ENCODE measurements around the gene SEMA5B. TPM values are rescaled to one million over a fixed set of nuclear protein-coding genes. Genes with fewer than 3 reads are reported as not detected.

The SEMA5B gene
- total and polyA plus RNA-seq, 12 donors, result 1.3 to 12.7 (median 7.4) TPM

GRCh38 chr3:123066896-123067688, 39.5 kb upstream of the SEMA5B start, which contains the start of gene PDIA5:
Gene PDIA5, plus strand, starts transcription at chr3:123067025. Its CDS starts 140 bp downstream, at chr3:123067165.
- 0 to 1% methylated on average over 65 to 72 of the region's 72 CpGs for WGBS, 2 donors
- DNase-seq, result peak; percentile 91
- intact Hi-C loops (cut with DNase I), result no loop called here
- ATAC-seq, result peak; percentile 95 to 97 (median 97)
- Histone ChIP-seq H3K36me3 (no peaks in the 10 kb centered on the region), H3K27ac (peak within 1 kb of the TSS in 9 of 10 donors; percentile 69 to 86 (median 79)), H3K4me3 (peak within 1 kb of the TSS; percentile 62 to 99 (median 90)), H3K9me3 (no peaks in the 10 kb centered on the region), H3K4me1 (peaks cover 4 to 49% (median 30%) of the 10 kb centered on the region in 9 donors), H3K27me3 (no peaks in the 10 kb centered on the region)
- TF ChIP-seq CTCF (IDR thresholded peaks at IDR 0.05), result no peak

- no peak for TF ChIP-seq CTCF (IDR thresholded peaks at IDR 0.05)
- Histone ChIP-seq H3K4me1 (peaks cover 0 to 44% (median 24%) of the 10 kb centered on the region in 9 donors), H3K27me3 (no peaks in the 10 kb centered on the region), H3K9me3 (no peaks in the 10 kb centered on the region), H3K36me3 (no peaks in the 10 kb centered on the region), H3K4me3 (peak overlapping the region; percentile 62 to 99 (median 90)), H3K27ac (peak overlapping the region in 8 of 10 donors; percentile 10 to 86 (median 78))
- no peak for ATAC-seq
- WGBS, 2 donors, result 14 to 15% methylated on average over 6 of the region's 6 CpGs
- DNase-seq, result no peak
- intact Hi-C loops (cut with DNase I), result no loop called here
These were observed 39.0 kb upstream of the SEMA5B start for GRCh38 chr3:123066599-123066895.

GRCh38 chr3:123064914-123065313, 37.4 kb upstream of the SEMA5B start:
- intact Hi-C loops (cut with DNase I), result no loop called here
- no peak for TF ChIP-seq CTCF (IDR thresholded peaks at IDR 0.05)
- Histone ChIP-seq H3K36me3 (no peaks in the 10 kb centered on the region), H3K4me1 (peaks cover 0 to 28% (median 15%) of the 10 kb centered on the region in 9 donors), H3K27me3 (no peaks in the 10 kb centered on the region), H3K27ac (no peak overlapping the region), H3K9me3 (no peaks in the 10 kb centered on the region), H3K4me3 (no peak overlapping the region)
- ATAC-seq (no peak), DNase-seq (no peak)
- 4 to 57% methylated on average over 1 of the region's 1 CpG for WGBS, 2 donors

- DNase-seq, result no peak
- no peak for ATAC-seq
- Histone ChIP-seq H3K27me3 (no peaks in the 10 kb centered on the region), H3K36me3 (no peaks in the 10 kb centered on the region), H3K27ac (no peak overlapping the region), H3K9me3 (no peaks in the 10 kb centered on the region), H3K4me1 (peaks cover 0 to 26% (median 15%) of the 10 kb centered on the region in 9 donors), H3K4me3 (no peak overlapping the region)
- intact Hi-C loops (cut with DNase I), result no loop called here
- TF ChIP-seq CTCF (IDR thresholded peaks at IDR 0.05), result no peak
- 86 to 92% methylated on average over 4 of the region's 4 CpGs for whole genome bisulfite sequencing, 2 donors
These were observed 36.9 kb upstream of the SEMA5B start for GRCh38 chr3:123064506-123064905.
